Ishikawa (cell line): ENCODE measurements around the gene SOBP.

Experiments used
- CEBPB ChIP-seq: IDR thresholded peaks from 2 replicates; pipeline ENCODE4 v1.6.1; 2012
- CREB1 ChIP-seq: IDR thresholded peaks from 2 replicates; pipeline ENCODE4 v1.6.1; 2012; ENCODE audit warnings: low read depth
- EGR1 ChIP-seq: IDR thresholded peaks from 2 replicates; pipeline ENCODE4 v1.6.1; 2012
- EP300 ChIP-seq: IDR thresholded peaks from 2 replicates; pipeline ENCODE4 v1.6.1; 2012; ENCODE audit warnings: borderline replicate concordance
- FOXM1 ChIP-seq: IDR thresholded peaks from 2 replicates; pipeline ENCODE4 v1.6.1; 2012; ENCODE audit warnings: low read depth, borderline replicate concordance
- MAX ChIP-seq: IDR thresholded peaks from 2 replicates; pipeline ENCODE4 v1.6.1; 2012
- NFIC ChIP-seq: IDR thresholded peaks from 2 replicates; pipeline ENCODE4 v1.6.1; 2012
- RAD21 ChIP-seq: IDR thresholded peaks from 2 replicates; pipeline ENCODE4 v1.6.1; 2012; ENCODE audit warnings: low read depth
- REST ChIP-seq: IDR thresholded peaks from 2 replicates; pipeline ENCODE4 v1.6.1; 2012; ENCODE audit warnings: low read depth, mild to moderate bottlenecking
- TAF1 ChIP-seq: IDR thresholded peaks from 2 replicates; pipeline ENCODE4 v1.6.1; 2012; ENCODE audit warnings: low read depth, mild to moderate bottlenecking
- TCF12 ChIP-seq: IDR thresholded peaks from 2 replicates; pipeline ENCODE4 v1.6.1; 2012; ENCODE audit warnings: low read depth
- TEAD4 ChIP-seq: IDR thresholded peaks from 2 replicates; pipeline ENCODE4 v1.6.1; 2012
- YY1 ChIP-seq: IDR thresholded peaks from 2 replicates; pipeline ENCODE4 v1.6.1; 2012; ENCODE audit warnings: low read depth
- ZBTB7A ChIP-seq: IDR thresholded peaks from 2 replicates; pipeline ENCODE4 v1.6.1; 2012; ENCODE audit warnings: low read depth
- TF ChIP-seq, protein P1 (sequence below): IDR thresholded peaks from 2 replicates; pipeline ENCODE4 v1.6.1; 2012

Gene SOBP

GRCh38 chr6:107613651-107614379, 123.9 kb downstream of the SOBP start:
- no peak for TF ChIP-seq TEAD4
- TF ChIP-seq REST, result no peak
- TF ChIP-seq CREB1, result no peak
- no peak for TF ChIP-seq TCF12
- no peak for TF ChIP-seq EP300
- no peak for TF ChIP-seq FOXM1
- TF ChIP-seq RAD21, result no peak
- TF ChIP-seq YY1, result no peak
- no peak for TF ChIP-seq TAF1
- TF ChIP-seq NFIC, result no peak
- TF ChIP-seq, protein P1, sequence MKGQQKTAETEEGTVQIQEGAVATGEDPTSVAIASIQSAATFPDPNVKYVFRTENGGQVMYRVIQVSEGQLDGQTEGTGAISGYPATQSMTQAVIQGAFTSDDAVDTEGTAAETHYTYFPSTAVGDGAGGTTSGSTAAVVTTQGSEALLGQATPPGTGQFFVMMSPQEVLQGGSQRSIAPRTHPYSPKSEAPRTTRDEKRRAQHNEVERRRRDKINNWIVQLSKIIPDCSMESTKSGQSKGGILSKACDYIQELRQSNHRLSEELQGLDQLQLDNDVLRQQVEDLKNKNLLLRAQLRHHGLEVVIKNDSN, result no peak
- no peak for TF ChIP-seq CEBPB
- no peak for TF ChIP-seq EGR1
- no peak for TF ChIP-seq MAX
- no peak for TF ChIP-seq ZBTB7A

- no peak for TF ChIP-seq EP300
- TF ChIP-seq, protein P1, result no peak
- TF ChIP-seq NFIC, result no peak
- TF ChIP-seq REST, result no peak
- no peak for TF ChIP-seq CEBPB
- TF ChIP-seq ZBTB7A, result no peak
- no peak for TF ChIP-seq TEAD4
- no peak for TF ChIP-seq RAD21
- no peak for TF ChIP-seq EGR1
- TF ChIP-seq CREB1, result no peak
- no peak for TF ChIP-seq TCF12
- TF ChIP-seq YY1, result no peak
- TF ChIP-seq MAX, result no peak
- TF ChIP-seq FOXM1, result no peak
- TF ChIP-seq TAF1, result no peak
Measured at GRCh38 chr6:107614828-107615227, 124.9 kb downstream of the SOBP start.

GRCh38 chr6:107616775-107617174, 126.9 kb downstream of the SOBP start:
- TF ChIP-seq NFIC (no peak), REST (no peak), TCF12 (no peak), FOXM1 (no peak), CREB1 (no peak), TEAD4 (no peak), CEBPB (no peak), EGR1 (no peak)
- TF ChIP-seq, protein P1, result no peak

- TF ChIP-seq ZBTB7A, result no peak
- TF ChIP-seq TCF12, result no peak
- no peak for TF ChIP-seq MAX
- no peak for TF ChIP-seq FOXM1
- TF ChIP-seq TAF1, result no peak
- no peak for TF ChIP-seq NFIC
- no peak for TF ChIP-seq REST
- TF ChIP-seq YY1, result no peak
- no peak for TF ChIP-seq CREB1
- TF ChIP-seq TEAD4, result no peak
Measured at GRCh38 chr6:107617341-107617932, 127.5 kb downstream of the SOBP start.
